ENCODE results near the gene TRHDE.

DNA sequence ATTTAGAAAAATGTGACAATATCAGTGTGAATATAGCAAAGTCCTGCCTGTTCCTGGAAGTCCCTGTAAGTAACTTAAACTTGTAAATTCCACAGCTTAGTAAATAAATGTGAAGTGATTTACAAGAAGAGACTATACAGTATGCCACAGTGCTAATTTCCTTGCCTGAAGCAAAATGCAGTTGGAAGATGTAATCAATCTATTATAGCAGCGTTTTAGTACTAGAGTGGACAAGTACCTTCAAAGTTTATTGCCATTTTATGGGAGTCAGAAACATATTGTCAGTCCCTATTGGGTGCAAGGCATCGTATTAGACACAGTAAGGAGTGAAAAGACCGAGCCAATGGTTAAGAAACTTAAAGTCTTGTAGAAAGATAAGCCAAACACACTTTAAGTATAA, 94.1 kb downstream of the TRHDE start:
- TF ChIP-seq CTCF (IDR thresholded peaks at IDR 0.05), result no peak
- no peak for TF ChIP-seq POLR2A (IDR thresholded peaks at IDR 0.05)

Data from lower leg skin (tissue), 3 donors.